ENCODE results near the gene GFPT1.

Gene GFPT1

DNA sequence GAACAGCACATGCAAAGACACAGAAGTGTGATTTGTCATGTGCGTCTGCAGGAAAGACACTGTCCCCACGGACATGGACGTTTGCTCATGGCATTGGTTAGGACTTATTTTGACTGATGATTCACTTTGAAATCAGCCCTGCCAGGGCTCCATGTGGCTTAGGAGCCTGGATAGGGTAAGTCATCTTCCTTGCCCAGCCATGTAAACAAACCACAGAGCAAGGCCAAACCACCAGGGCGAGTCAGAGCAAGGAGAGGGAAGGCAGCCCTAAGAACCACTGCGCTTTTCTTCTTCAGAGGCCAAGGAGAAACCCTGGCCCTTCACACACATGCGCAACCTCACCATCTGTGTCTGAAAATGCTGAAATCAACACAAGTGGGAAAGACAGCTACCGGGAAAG is 88.8 kb downstream of the GFPT1 start:
- peak; percentile 93 for DNase-seq (ENCODE audit: low read depth)
- H3K4me3 ChIP-seq (ENCODE audit: low read length) = no peak overlapping the region
- TF ChIP-seq CTCF (IDR thresholded peaks at IDR 0.05; ENCODE audit: insufficient read depth, low read depth, low read length, missing control alignments) = peak; percentile 11

- H3K4me3 ChIP-seq (ENCODE audit: low read length) = no peak overlapping the region
- no peak for DNase-seq (ENCODE audit: low read depth)
- TF ChIP-seq CTCF (IDR thresholded peaks at IDR 0.05; ENCODE audit: insufficient read depth, low read depth, low read length, missing control alignments) = no peak
These were observed 89.8 kb downstream of the GFPT1 start for GRCh38 chr2:69297216-69297615.

DNA sequence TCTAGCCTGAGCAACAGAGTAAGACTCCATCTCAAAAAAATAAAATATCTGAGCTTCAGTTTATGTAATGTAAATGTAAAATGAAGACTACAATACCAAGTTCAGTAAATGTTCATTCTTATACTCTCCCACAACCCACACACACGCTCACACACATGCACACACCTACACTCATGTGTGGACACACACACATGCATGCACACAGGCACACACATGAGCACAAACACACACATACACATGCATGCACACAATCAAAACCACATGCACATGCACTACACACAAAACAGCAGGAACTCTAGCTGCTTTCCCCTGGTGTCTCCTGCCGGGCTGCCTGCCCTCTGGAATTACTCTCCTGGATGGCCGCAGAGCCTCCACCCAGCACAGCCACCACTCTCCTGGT is 90.6 kb downstream of the GFPT1 start:
- no peak for TF ChIP-seq CTCF (IDR thresholded peaks at IDR 0.05; ENCODE audit: insufficient read depth, low read depth, low read length, missing control alignments)
- no peak overlapping the region for H3K4me3 ChIP-seq (ENCODE audit: low read length)
- no peak for DNase-seq (ENCODE audit: low read depth)

DNA sequence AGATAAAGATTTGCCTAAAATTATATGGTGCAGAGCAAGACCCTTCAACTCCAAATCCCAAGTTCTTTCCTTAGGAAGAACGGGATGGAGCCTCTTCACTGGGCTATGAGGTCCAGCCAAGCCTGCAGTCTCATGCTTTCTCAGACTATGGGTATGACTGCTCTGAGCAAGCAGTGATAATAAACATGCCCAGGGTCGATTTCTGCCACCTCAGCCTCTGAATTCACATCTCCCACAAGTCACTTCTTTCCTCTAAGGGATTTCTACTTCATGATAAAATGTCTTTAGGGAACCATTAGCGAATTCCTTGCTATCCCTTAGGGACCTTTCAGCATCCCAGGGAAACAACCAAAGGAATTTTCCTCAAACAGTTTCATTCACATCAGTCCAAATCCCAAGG is 94.8 kb downstream of the GFPT1 start:
- no peak for DNase-seq (ENCODE audit: low read depth)
- H3K4me3 ChIP-seq (ENCODE audit: low read length) = no peak overlapping the region
- TF ChIP-seq CTCF (IDR thresholded peaks at IDR 0.05; ENCODE audit: insufficient read depth, low read depth, low read length, missing control alignments) = no peak

DNA sequence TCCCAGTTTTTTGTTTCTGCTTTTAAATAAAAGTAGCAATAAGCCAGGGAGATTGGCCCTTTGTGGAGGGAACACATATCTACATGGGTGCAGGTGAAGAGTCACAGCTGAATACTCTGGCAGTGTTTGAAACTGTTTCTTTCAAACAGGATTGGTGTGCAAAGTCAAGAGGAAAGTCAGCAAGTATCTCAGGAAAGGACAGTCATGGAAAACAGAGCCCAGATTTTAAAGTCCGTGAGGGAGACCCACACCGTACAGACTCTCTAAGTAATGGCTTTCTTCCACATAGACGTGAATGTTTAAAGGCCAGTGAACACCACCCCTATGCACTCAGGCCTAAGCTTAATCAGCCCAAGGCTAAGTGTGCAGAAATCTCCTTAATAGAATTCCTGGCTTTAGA is 95.3 kb downstream of the GFPT1 start:
- no peak overlapping the region for H3K4me3 ChIP-seq (ENCODE audit: low read length)
- DNase-seq (ENCODE audit: low read depth) = no peak
- no peak for TF ChIP-seq CTCF (IDR thresholded peaks at IDR 0.05; ENCODE audit: insufficient read depth, low read depth, low read length, missing control alignments)

DNA sequence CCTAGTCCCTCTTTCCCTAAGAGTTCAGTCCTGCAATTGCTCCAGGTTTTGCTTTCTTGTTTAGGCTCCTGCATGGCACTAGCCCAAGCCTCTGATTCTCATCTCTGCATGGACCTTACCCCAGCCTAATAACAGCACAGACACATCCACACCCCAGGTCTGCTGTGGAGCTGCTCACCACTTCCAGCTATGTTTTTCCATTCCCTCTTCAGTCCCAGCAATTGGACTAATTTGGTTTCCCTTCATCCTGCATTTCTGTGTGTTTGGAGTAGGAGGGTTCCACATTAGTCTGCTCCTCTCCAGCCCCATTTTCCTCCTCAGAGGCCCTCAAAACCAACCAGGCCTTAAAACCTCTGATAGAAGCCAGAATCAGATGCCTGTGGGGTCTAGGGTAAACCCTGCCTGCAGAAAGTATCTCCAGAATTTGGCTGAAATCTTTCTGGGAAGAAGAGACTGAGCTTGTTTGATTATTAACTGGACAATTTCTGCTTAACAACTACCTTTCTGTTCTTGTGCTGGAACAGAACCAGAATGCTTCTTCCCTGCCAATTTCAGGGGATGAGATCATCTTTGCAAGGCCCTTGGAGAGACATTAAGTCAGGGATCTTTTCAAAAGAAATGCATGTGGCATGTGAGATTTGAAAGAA is 95.9 kb downstream of the GFPT1 start:
- DNase-seq (ENCODE audit: low read depth) = no peak
- H3K4me3 ChIP-seq (ENCODE audit: low read length) = no peak overlapping the region
- TF ChIP-seq CTCF (IDR thresholded peaks at IDR 0.05; ENCODE audit: insufficient read depth, low read depth, low read length, missing control alignments) = no peak

DNA sequence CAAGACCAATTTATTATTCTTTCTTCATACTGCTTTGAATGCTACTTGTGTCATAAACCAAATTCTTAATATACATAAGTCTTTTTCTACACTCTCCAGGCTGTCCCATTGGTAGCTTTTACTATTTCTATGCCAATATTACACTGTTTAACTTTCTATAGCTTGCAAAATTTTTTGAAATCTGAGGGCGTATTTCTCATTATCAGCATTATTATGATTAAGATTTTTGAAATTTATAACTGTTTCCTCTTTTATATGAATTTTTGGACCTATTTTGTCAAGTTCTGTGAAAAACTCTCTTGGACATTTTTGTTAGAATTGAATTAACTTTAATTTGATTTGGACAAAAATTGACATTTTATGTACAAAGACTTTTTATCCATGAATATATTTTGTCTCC is 98.6 kb downstream of the GFPT1 start:
- no peak for TF ChIP-seq CTCF (IDR thresholded peaks at IDR 0.05; ENCODE audit: insufficient read depth, low read depth, low read length, missing control alignments)

More for the DNA sequence above, 98.6 kb downstream of the GFPT1 start:
- H3K4me3 ChIP-seq (ENCODE audit: low read length) = no peak overlapping the region
- DNase-seq (ENCODE audit: low read depth) = no peak
